ENCODE results near the gene CORO7. TPM values are rescaled to one million over a fixed set of nuclear protein-coding genes. Genes with fewer than 3 reads are reported as not detected.

CORO7 gene
- polyA plus RNA-seq, 1 of the 3 experiments (the other 2 are of a cell fraction) = 25.8 TPM

- Histone ChIP-seq H3K4me2 (peak overlapping the region; percentile 91), H3K27ac (ENCODE audit: low read depth in 2 of 2, low read length in 1 of 2) (peak overlapping the region; percentile 83), H3K4me1 (ENCODE audit: control insufficient read depth in 1 of 2, insufficient read depth in 2 of 2, low read depth in 1 of 2, low read length in 1 of 2) (peaks cover 42 to 82% of the 10 kb centered on the region in 2 experiments), H3K36me3 (replicated peaks in 1 of 2; ENCODE audit: control insufficient read depth in 1 of 2, insufficient read depth in 2 of 2, low read length in 1 of 2) (peaks cover 0 to 4% of the 10 kb centered on the region in 2 experiments), H4K20me1 (ENCODE audit: insufficient read depth) (peaks cover 43% of the 10 kb centered on the region), H3F3A (replicated peaks; ENCODE audit: insufficient read depth) (peaks cover 20% of the 10 kb centered on the region), H3K9me3 (no peaks in the 10 kb centered on the region), H3K9ac (peak overlapping the region; percentile 64), H2AFZ (ENCODE audit: low read depth) (no peak overlapping the region), H3K79me2 (ENCODE audit: insufficient read depth) (peaks cover 68% of the 10 kb centered on the region), H3K9me2 (no peaks in the 10 kb centered on the region), H3K27me3 (ENCODE audit: insufficient read depth) (no peaks in the 10 kb centered on the region), H3K4me3 (ENCODE audit: low read depth in 2 of 2, low read length in 1 of 2) (peak overlapping the region; percentile 77 to 92)
- ChIA-PET POLR2A (interaction anchor here (0.6 to 3.4 kb wide), 7 partner anchors 7 to 117 kb away, joined by 3 to 28 read pairs (median 4); no protein-coding TSS in a partner anchor), CTCF (interaction anchor here (1.1 to 32.1 kb wide), 10 partner anchors 15 to 120 kb away, joined by 4 to 558 read pairs (median 6); no protein-coding TSS in a partner anchor)
- TF ChIP-seq NFIC (IDR thresholded peaks at IDR 0.05; ENCODE audit: borderline replicate concordance) (peak; percentile 69), SMC3 (IDR thresholded peaks at IDR 0.05; ENCODE audit: low read depth, low read length) (no peak), TCF12 (IDR thresholded peaks at IDR 0.05) (peak; percentile 36; the same call in 1 of the 2 replicates), FOSL2 (IDR thresholded peaks at IDR 0.05; ENCODE audit: borderline replicate concordance, low read depth) (no peak), GATA2 (CRISPR knock-in tag; IDR thresholded peaks at IDR 0.05) (no peak), RAD21 (IDR thresholded peaks at IDR 0.05; ENCODE audit: low read length) (no peak), POLR2AphosphoS5 (IDR thresholded peaks at IDR 0.05; ENCODE audit: low read depth, low read length) (no peak), ELF1 (IDR thresholded peaks at IDR 0.05) (no peak), YY1 (IDR thresholded peaks at IDR 0.05; ENCODE audit: low read depth) (no peak), RXRA (IDR thresholded peaks at IDR 0.05; ENCODE audit: borderline replicate concordance, low read depth) (peak; percentile 8; the same call in 1 of the 2 replicates), CHD2 (IDR thresholded peaks at IDR 0.05; ENCODE audit: low read length, partially characterized antibody) (no peak), GABPA (IDR thresholded peaks at IDR 0.05; ENCODE audit: low read depth) (no peak), PBX3 (IDR thresholded peaks at IDR 0.05) (peak; percentile 21; the same call in 1 of the 2 replicates), USF1 (IDR thresholded peaks at IDR 0.05; ENCODE audit: borderline replicate concordance, low read depth) (no peak), TEAD4 (IDR thresholded peaks at IDR 0.05; ENCODE audit: borderline replicate concordance, insufficient read depth) (0 out of 2 replicates have a peak, but pooled peaks have one; percentile 63), REST (IDR thresholded peaks at IDR 0.05; ENCODE audit: low read depth, low read length) (no peak), EP300 (IDR thresholded peaks at IDR 0.05; ENCODE audit: borderline replicate concordance in 1 of 2, low read depth in 1 of 2, low read length in 1 of 2) (no peak; a peak in 1 of 4 replicates), SIN3A (IDR thresholded peaks at IDR 0.05; ENCODE audit: borderline replicate concordance, low read depth, low read length) (peak; percentile 32; the same call in 1 of the 2 replicates), MAX (IDR thresholded peaks at IDR 0.05; ENCODE audit: low read depth) (peak; percentile 73), FOXJ3 (CRISPR knock-in tag; IDR thresholded peaks at IDR 0.05) (no peak), JUND (IDR thresholded peaks at IDR 0.05) (no peak), NRF1 (IDR thresholded peaks at IDR 0.05; ENCODE audit: low read depth, low read length) (no peak), EZH2phosphoT487 (IDR thresholded peaks at IDR 0.05; ENCODE audit: borderline replicate concordance, low read depth) (no peak)
- 8% methylated on average over 26 of the region's 30 CpGs for WGBS (ENCODE audit: low lambda C conversion rate)
- no peak for DNase-seq
Observed at GRCh38 chr16:4373909-4374742, 42.3 kb downstream of the CORO7 start.

Data from SK-N-SH (cell line).